HG02763 (cell line): ENCODE measurements around the gene PKDCC.
"Not testable (repeated sequence)": the region's sequence is repeated elsewhere in the genome, so short reads cannot be mapped to it uniquely, and the experiment has no call there.

Experiments
- ATAC-seq: cut with Tn5 transposase; IDR thresholded peaks from one replicate; pipeline ENCODE4 v1.9.1; 2021; ENCODE audit warnings: mild to moderate bottlenecking, moderate library complexity; ENCODE audit not compliant: unreplicated experiment

The PKDCC gene

DNA sequence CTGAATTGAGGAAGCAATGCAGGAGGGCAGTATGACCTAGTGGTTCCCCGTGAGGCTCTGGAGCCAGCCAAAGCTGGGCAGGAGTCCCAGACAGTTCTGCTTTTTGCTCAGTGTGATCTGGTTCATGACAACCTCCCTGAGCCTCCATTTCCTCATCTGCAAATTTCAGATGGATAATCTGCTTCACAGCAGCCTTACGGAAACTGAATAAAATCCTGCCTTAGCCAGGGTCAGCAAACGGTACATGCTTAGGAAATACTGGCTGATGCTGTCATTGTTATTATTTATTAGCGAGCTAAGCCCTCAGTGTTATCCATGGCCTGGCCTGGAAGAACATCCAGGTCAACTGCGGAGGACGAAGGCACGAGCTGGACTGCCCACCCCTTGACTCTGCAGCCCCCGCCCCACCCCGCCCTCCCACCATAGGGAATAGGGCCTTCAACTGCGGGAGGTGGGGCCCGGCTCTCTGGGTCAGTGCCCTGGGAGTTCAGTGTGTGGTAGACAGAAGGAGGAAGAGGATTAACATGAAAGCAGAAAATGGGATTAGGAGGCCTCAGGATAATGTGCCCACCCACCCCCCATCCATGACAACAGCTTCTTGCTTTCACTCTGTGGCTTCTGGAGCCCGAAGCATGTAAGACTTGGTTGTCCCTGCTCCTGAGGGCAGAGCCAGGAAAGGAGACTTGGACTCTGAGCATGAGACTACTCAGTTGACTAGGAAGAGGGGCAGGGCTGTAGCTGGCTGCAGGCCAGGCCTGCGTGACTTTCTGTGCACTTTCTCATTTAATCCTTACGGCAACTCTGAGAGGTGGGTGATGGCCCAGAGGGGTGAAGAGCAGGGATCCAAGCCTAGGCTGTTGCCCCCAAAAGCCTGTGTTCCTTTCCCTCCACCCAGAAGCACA, 13.1 kb downstream of the PKDCC start:
- ATAC-seq, result no peak

DNA sequence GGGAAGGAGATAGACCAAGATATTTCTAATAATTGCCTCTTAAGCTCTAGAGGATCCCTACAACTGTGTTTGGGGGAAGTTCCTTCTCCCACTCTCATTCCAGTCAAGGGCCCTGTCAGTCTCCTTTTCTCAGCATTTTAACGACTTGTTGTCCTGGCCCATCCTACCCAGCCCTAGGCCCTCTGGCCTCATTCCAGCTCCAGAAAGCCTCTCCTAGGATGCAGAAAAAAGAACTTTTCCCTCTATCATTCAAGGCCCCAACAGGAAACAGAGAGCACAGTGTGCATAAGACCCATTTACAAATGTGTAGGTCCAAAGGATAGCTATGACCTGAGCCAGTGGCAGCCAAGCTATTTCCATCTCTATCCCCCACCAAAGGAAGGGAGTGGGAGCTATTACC, 14.0 kb downstream of the PKDCC start:
- ATAC-seq, result no peak

DNA sequence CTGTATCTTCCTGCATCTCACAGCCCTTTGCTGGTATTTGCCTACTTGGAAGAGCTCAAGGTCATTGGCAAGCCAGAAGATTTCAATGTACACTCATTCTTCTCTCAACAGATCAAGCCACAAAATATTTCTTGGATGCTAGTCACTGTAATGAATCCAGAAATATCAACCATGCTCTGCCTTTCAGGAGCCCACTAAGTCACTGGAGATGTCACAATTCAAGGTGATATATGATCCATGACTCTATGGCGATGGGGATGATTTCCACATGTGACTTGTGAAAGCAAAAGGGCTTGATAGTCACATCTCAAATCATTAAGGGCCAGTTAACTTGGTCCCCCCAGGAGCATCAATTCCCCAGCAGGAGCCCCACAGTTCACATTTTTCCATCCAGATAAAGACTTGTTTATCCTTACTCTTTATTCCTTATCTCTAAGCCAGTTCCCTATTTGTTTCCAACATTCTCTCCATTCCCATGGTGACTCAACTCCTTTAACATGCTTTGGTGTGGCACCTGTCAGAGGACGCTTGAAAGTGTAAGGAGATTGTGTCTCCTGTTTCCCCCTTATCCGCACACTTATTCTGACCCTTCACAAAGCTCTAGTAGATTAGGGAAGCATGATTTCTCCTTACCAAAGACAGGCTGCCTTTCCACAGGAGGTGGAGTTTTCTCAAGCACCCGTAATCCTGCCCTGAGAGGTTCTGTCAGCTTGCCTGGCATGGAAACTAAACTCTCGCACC, 15.8 kb downstream of the PKDCC start:
- ATAC-seq, result no peak

GRCh38 chr2:42064417-42064942, 16.7 kb downstream of the PKDCC start:
- no peak for ATAC-seq

DNA sequence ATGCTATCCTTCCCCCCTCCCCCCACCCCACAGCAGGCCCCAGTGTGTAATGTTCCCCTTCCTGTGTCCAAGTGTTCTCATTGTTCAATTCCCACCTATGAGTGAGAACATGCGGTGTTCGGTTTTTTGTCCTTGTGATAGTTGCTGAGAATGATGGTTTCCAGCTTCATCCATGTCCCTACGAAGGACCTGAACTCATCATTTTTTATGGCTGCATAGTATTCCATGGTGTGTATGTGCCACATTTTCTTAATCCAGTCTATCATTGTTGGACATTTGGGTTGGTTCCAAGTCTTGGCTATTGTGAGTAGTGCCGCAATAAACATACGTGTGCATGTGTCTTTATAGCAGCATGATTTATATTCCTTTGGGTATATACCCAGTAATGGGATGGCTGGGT, 17.9 kb downstream of the PKDCC start:
- not testable (repeated sequence) for ATAC-seq

- not testable (repeated sequence) for ATAC-seq
Measured at GRCh38 chr2:42067001-42067400, 19.2 kb downstream of the PKDCC start.

GRCh38 chr2:42067521-42067920, 19.7 kb downstream of the PKDCC start:
- no peak for ATAC-seq

GRCh38 chr2:42068571-42069178, 20.9 kb downstream of the PKDCC start:
- ATAC-seq, result no peak

DNA sequence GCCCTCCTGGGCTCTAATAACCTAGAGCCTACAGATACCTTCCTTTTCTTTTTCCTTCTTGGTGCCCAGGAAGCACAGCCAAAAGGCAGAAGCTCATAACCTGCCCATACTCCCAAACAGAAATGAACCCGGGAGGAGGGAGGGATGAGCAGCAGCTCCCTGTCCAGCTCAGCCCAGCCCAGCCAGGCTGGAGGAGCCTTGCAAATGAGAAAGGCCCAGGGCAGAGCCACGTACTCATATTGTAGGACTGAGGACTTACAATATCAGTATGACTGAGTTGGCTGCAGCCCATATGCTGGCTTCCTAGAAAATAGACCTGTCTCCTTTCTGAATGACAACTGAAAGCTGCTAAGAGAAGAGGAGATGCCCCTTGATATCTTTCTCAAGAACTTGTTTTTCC, 21.7 kb downstream of the PKDCC start:
- no peak for ATAC-seq

- no peak for ATAC-seq
Measured at GRCh38 chr2:42071791-42072190, 24.0 kb downstream of the PKDCC start.

DNA sequence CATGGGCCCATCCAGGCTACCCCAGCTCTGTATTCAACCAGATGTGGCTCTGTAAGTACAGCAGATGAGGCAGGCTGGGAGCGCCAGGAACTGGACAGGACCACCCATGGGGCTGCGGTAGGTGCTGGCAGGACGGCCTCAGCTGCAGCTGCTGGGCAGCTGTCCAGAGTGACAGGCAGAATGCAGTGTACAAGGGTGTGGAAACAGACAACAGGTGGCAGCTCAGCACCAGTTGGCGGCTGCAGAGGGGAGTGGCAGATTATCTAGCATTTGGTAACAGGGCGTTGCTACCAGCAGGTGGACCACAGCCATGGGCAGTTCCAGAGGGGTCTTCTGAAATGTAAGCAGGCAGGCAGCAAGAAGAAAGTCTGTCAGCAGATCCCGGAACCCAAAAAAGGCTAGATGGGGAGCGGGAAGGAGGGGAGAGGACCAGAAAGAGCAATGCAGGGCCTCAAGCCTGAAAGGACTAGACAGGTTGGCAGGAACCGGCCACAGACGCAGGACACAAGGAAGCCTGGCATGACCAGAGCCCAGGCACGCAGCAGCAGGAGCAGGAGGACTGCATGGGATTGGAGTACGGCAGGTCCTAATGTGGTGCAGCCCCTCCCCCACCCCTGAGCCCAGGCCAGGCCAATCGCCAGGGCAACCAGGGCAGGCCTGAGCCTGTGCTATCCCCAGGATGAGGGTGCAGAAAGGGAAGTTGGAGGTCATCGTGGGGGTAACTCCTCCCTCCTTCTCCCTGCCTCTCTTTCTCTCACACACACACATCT, 24.7 kb downstream of the PKDCC start:
- no peak for ATAC-seq

GRCh38 chr2:42073739-42074503, 26.1 kb downstream of the PKDCC start:
- no peak for ATAC-seq

DNA sequence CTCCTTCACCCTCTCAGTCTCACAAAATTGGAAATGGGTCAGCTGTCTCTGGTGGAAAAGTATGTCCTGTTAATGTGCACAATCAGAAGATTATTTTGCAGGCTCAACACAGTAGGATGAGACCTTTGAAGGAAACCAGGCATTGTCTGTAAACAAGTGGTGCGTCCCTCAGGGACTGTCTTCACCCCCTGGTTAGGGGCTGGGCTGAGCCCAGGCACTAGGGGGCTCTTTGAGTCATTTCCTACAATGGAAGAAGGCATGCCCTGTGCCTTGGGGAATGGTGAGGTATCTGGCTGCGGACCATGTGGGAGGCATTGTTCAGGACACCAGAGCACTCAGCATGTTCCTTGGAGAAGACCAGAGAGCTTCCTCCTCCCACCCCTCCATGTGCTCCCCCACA, 26.8 kb downstream of the PKDCC start:
- ATAC-seq, result no peak

DNA sequence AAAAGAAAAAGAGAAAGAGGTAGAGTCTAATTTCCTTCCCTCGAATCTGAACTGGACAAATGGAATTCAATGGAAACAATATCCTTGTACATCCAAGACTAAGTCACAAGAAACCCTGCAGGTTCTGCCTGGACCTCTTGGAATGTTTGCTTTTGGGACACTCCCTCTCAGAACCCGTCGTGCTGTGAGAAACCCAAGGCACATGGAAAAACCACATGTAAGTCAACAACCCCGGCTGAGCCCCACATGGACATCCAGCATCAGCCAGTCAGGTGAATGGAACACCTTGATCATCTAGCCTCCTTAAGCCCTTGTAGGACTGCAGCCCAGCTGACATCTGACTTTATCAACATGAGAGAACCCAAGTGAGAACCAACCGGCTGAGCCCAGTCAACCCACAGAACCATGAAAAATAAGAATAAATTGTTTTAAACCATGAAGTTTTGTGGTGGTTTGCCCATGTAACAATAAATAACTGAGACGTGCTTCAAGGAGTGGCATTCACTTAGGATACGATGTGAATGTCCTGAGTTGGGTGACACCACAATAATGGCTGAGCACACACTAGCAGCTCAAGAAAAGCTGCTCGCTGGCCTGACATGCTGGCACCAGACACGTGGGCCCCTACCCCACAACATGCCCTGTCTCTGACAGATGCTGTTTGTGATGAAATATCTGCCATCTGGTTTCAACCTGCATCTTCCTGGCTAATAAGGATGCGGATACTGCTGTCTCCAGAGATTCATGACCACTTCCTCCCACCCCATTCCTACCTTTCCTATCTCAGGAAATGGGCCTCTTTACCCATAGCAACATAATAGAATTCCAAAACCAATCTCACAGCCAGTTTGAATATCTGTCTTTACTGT, 28.8 kb downstream of the PKDCC start:
- no peak for ATAC-seq

- ATAC-seq, result no peak
Measured at GRCh38 chr2:42077343-42077742, 29.5 kb downstream of the PKDCC start.

DNA sequence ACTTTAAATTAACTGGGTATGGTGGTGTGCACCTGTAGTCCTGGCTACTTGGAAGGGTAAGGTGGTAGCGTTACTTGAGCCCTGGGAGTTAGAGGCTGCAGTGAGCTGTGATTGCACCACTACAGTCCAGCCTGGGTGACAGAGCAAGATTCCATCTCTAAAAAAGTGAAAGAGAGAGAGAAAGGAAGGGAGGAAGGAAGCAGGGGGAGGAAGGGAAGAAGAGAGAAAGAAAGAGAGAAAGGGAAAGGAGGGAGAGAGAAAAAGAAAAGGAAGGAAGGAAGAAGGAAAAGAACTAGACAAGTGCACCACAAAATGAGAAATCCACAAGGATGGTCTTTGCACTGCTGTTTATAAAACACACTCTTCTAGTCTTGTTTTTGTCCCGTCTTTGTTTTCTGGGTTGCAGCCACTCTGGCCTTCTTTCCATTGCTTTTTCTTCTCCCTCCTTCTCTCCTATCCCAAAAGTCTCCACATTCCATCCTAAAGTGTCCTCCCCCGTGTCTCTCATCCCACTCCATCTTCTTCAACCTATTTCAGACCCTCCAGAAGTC, 32.0 kb downstream of the PKDCC start:
- ATAC-seq, result no peak

DNA sequence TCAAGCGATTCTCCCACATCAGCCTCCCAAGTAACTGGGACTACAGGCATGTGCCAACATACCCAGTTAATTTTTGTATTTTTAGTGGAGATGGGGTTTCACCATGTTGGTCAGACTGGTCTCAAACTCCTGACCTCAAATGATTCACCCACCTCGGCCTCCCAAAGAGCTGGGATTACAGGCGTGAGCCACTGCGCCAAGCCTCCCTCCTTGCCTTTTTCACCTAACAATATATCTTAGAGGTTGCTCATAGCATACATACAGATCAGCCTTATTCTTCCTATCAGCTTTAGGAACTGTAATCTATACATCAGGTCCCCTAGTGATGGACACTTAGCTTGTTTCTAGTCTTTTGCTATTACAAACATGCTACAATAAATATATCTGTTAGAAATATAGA, 33.3 kb downstream of the PKDCC start:
- ATAC-seq, result not testable (repeated sequence)

GRCh38 chr2:42082016-42082415, 34.2 kb downstream of the PKDCC start:
- ATAC-seq, result no peak

- no peak for ATAC-seq
Measured at GRCh38 chr2:42084231-42084671, 36.4 kb downstream of the PKDCC start.
